ENCODE data around the gene KATNA1.
A peak's percentile ranks its signal among the peaks of the same experiment; 100 is the strongest.

DNA sequence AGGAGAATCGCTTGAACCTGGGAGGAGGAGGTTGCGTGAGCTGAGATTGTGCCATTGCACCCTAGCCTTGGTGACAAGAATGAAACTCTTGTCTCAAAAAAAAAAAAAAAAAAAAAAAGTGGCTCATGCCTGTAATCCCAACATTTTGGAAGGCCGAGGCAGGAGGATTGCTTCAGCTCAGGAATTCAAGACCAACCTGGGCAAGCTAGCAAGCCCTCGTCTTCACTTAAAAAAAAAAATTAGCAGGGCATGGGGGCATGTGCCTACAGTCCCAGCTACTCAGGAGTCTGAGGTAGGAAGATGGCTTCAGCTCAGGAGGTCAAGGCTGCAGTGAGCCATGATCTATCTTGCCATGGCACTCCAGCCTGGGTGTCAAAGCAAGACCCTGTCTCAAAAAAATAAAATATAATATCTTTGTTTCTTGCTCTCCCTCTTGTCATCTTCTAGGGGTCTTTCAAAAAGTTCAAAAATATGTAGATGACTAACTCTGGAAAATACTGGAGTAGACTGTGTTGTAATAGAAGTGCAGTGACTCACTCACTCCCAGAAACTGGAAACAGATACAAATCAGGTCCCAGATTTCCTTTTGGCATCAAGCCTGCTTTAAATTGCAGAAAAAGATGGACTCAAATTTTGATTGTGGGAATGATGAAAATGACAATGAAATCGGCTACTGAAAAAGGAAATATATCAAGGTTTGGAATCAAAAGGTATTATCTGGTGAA lies 85.1 kb downstream of the KATNA1 start:
- TF ChIP-seq, protein P1, sequence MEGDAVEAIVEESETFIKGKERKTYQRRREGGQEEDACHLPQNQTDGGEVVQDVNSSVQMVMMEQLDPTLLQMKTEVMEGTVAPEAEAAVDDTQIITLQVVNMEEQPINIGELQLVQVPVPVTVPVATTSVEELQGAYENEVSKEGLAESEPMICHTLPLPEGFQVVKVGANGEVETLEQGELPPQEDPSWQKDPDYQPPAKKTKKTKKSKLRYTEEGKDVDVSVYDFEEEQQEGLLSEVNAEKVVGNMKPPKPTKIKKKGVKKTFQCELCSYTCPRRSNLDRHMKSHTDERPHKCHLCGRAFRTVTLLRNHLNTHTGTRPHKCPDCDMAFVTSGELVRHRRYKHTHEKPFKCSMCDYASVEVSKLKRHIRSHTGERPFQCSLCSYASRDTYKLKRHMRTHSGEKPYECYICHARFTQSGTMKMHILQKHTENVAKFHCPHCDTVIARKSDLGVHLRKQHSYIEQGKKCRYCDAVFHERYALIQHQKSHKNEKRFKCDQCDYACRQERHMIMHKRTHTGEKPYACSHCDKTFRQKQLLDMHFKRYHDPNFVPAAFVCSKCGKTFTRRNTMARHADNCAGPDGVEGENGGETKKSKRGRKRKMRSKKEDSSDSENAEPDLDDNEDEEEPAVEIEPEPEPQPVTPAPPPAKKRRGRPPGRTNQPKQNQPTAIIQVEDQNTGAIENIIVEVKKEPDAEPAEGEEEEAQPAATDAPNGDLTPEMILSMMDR (IDR thresholded peaks at IDR 0.05; ENCODE audit: extremely low read depth in 1 of 2, insufficient read depth in 1 of 2, low read depth in 1 of 2, low read length in 2 of 2) = no peak
- TF ChIP-seq POLR2A (IDR thresholded peaks at IDR 0.05; ENCODE audit: low read depth, low read length) (no peak), MYC (IDR thresholded peaks at IDR 0.05; ENCODE audit: low read depth, low read length) (no peak), POLR2AphosphoS5 (IDR thresholded peaks at IDR 0.05; ENCODE audit: insufficient read depth, low read depth, low read length) (no peak), EZH2 (IDR thresholded peaks at IDR 0.05; ENCODE audit: borderline replicate concordance, low read depth, low read length, severe bottlenecking) (no peak), FOS (IDR thresholded peaks at IDR 0.05; ENCODE audit: borderline replicate concordance, insufficient read depth, low read length) (peak; percentile 84), JUN (IDR thresholded peaks at IDR 0.05; ENCODE audit: borderline replicate concordance, insufficient read depth, insufficient read length, low read depth) (peak; percentile 81), GATA2 (IDR thresholded peaks at IDR 0.05; ENCODE audit: insufficient read depth, insufficient read length, low read depth, low read length) (peak; percentile 85)
- TF ChIP-seq, protein P2, sequence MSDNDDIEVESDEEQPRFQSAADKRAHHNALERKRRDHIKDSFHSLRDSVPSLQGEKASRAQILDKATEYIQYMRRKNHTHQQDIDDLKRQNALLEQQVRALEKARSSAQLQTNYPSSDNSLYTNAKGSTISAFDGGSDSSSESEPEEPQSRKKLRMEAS (IDR thresholded peaks at IDR 0.05; ENCODE audit: insufficient read depth, insufficient read length) = no peak

Measured in endothelial cell of umbilical vein (primary cell).